NCI-H226 (cell line): Measurements from ENCODE around the gene IRX2.

Source experiments
- DNase-seq: peaks from one replicate; pipeline ENCODE4 v3.0.0-alpha.2; 2015

The IRX2 gene

GRCh38 chr5:2755681-2756171, 4.2 kb upstream of the IRX2 start:
- no peak for DNase-seq

DNA sequence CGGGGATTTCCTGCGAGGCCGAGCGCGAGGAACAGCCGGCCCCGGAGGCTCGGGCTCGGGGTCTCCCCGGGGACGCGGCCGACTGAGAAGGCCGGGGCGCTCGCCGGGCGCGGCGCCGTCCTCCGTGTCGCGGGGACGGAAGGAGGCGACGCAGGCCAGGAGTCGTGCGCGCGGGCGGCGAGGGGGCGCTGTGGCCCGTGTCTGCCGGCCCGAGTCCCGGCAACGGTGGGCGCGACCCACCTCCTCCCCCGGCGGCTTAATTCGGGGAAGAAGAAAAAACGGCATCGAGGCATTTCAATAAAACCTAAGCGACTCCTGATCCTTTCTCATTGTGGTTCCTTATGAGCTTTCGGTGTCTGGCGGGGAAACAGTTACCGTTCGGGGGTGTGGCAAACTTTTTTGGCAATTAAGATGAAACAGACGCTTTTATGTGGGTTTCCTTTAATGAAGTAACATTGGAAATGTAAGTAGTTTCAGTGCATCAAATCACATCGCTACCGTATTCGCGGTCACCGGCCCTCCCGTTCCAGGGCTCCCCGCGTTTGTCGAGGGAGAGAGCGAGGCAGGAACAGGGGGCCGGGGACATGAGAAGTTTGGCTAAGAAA, 3.7 kb upstream of the IRX2 start:
- no peak for DNase-seq

DNA sequence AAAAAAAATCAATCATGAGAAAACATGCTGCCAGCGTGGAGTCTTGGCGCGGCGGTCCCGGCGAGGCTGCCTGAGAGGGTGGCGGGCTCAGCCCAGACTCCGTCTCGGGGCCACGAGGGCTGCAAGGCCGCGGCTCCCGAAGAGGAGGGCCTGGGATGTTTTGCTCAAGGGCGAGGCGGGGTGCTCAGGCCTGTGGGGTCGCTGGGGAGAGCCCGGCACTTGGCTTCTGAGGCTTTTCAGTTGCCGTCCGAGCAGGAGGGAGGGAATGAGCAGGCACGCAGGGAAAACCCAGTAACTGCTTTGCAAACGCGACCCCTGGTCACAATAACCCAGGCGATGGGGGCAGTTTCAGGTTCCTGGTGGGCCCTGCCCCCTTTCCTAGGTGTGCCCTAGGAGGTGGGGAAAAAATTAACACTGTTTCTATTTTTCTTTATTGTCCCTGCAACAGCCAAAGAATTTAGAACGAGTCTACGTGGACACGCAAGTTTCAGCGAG, 3.2 kb upstream of the IRX2 start:
- DNase-seq: no peak

GRCh38 chr5:2753452-2754420, 2.3 kb upstream of the IRX2 start:
- no peak for DNase-seq

DNA sequence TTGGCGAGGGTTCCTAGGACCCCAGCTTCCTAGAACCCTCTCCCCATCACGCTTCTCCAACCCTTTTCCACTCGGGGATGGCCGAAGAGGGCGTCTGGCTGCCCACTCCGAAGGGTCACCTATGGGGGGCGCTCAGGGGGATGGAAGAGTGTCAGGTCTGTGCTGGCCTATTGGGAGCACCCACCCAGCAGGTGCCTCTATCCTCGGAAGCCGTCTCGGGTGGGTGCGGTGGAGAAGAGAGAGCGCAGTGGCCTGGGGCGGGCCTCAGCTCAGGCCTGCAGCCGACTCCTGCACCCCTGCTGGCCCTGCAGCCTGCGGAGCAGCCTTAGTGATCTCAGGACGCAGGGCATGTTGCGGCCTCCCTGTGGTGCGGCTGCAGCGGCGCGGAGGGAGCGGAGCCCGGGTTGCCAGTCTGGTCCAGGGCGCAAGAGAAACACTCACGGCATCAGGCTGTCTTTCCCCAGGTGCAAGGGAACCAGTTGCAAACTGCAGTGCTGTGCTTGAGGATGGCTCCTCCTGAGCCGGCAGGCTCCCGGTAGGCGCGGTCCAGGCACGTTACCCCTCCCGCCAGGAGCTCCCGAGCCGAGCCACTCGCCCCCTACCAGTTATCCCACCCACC, 1.5 kb upstream of the IRX2 start:
- DNase-seq: no peak

DNA sequence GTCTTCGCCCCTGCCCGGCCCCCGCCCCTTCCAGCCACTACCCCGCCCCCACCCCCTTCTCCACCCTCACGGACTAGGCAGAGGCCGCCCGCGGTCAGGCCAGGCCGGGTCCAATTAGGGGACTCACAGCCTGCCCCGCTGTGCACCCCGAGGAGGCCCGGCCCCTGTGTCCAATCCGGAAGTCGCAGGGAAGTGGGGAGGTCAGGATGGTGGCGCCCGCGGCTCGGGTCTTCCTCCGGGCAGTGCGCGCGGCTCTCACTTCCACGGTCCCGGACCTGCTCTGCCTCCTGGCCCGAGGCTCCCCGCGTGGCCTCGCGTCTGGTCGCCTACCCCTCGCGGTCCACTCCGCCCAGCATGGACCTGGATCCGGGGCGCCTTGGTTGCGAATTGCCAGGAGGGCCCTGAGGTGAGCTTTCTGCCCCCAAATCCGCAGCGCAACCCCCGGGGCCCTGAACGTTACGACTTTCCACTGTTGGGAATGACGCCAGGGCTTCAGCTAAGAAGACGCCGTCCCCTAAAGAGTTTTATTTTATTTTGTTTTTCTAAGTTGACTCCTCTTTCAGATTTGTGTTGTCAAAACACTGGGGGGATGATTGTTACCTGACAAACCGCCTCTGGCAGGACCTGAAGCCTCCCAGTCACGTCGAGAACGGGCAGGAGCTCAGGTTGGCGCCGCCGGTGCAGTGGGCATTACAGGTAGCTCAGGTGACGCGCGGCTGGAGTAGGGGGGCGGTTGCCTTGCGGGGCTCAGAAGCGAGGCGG, 763 bp upstream of the IRX2 start:
- DNase-seq: peak; percentile 48

DNA sequence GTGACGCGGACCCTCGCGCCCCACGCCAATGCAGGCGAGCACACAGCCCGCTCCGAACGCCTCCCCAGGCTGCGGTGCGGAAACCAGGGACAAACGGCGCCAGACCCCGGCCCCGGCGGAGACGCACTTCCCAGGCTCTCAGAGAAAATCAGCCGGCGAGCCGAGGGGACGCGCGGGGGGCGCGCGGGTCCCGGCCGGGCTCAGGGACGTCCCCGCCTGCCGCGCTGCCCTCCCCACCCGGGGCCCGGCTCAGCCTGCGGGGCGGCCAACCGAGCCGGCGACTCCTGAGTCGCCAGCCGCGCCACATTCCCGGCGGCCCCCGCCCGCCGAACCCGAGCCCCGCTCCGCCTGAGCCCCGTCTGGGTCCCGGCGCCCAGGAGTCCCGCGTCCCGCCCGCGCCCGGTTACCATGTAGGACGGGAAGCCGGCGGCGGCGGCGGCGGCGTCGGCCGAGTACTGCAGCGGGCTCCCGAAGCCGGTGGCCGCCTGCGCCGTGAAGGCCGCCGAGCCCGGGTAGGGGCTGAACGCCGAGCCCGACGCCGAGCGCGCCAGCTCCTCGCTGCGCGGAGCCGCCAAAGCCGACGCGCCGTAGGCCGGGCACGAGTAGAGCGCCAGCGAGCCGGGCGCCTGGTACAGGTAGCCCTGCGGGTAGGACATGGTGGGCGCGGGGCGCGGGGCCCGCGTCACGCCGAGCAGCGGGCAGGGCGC, 566 bp downstream of the IRX2 start:
- DNase-seq: no peak

DNA sequence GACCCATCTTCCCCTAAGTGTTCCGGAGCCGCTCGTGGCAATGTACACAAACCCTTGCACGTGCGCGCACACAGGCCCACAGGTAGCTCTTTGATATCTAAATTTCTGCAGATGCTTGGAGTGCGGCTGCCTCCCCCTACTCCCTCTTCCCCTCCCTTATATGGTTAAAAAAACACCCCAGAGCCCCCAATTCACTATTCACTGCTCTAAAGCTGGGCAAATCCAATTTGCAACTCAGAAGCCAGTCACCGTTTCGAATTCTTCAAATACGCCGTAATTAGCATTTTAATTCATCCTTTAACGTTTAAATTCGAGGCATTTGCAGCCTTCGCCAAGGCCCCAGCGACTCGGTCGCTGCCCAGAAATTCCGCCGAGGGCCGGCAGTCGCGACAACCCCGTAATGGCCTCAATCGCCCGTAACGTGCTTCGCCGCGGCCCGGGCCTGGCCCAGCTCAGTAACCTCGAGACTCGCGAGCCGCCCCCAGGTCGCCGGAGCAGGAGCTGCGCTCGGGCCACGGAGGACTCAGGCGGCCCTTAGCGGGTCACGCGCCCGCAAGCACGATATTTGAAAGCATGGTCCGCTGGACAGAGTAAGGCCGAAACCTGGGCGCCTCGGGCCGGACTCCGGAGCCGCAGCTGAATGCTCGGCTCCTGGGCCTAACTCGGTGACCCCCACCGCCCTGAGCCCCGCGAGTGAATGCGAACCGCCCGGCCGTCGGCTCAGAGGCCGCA, 1.3 kb downstream of the IRX2 start:
- no peak for DNase-seq

GRCh38 chr5:2749514-2750025, 1.9 kb downstream of the IRX2 start:
- DNase-seq: no peak

DNA sequence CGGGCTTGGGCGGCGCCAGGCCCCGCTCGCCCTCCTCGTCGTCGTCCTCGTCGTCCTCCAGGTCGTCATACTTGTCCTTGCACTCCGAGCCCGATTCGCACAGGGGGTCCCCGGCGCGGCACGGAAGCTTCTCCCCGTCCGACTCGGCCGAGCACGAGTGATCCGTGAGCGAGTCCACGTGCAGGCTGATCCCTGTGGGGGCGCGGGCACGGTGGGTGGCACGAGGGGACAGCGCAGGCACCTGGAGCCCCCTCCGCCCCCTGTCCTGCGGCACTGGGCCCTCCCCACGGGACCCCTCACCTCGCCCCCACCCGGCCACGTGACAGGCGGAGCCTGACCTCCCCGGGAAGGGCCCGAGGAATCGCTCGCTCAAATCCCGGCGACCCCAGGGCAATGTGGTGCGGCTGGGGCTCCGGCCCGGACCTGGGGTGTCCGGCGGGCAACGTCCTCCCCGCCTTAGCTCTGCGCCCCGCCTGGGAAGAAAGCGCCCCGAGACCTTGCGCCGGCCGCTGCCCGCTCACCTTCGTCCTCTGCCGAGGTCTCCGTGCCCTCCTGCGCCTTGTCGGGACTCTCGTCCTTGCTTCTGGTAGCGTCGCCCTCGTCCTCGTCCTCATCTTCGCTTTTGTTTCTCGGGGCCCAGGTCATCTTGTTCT, 2.5 kb downstream of the IRX2 start:
- DNase-seq: no peak

DNA sequence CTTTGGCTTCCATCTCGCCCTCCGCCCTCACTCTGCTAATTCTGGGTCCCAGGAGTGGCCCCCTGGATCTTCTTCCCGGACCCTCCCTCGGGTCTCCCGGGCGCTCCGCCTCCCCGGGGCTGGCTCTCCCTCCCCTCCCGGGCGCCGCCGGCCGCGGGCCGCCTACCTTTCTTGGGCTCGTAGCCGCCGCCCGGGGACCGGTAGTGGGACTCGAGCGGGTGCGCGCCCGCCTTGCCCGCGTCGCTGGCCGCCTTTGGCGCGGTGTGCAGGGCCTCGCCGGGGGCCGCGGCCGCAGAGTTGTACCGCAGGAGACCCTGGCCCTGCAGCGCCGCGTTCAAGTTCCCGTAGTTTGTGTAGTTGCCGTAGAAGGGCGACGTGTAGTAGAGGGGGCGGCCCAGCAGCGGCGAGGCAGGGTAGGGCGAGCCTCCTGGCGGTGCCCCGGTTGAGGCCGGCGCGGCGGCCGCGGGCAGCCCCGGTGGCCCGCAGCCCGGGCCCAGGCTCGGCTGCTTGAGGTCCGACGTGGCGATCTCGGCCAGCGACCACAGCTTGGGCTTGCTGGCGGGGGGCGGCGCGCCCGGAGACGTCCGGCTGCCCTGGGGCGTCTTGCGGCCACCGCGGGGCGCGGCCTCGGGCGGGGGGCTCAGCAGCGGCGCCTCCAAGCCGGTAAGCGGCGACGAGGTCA, 3.2 kb downstream of the IRX2 start:
- no peak for DNase-seq

- no peak for DNase-seq
Observed at GRCh38 chr5:2747363-2748162, 3.9 kb downstream of the IRX2 start.

- DNase-seq: no peak
Observed at GRCh38 chr5:2746561-2747032, 4.9 kb downstream of the IRX2 start.

DNA sequence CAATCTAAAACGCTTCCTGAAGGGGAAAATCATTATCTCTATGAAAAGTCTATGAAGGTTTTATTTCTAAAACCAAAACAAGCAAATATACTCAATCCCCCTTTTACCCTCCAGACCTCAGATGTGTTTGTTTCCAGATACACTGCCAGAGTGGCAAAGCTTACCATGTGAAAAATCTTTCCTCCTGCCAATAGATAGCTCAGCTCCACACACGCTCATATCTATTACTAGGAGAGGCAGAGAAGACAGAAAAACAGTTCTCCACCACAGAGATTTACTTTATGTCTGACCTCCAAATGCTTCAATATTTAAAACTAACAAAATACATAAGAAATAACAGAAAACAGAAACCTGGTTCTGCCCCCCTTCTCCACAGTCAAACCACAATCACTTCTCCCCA, 7.0 kb downstream of the IRX2 start:
- no peak for DNase-seq

DNA sequence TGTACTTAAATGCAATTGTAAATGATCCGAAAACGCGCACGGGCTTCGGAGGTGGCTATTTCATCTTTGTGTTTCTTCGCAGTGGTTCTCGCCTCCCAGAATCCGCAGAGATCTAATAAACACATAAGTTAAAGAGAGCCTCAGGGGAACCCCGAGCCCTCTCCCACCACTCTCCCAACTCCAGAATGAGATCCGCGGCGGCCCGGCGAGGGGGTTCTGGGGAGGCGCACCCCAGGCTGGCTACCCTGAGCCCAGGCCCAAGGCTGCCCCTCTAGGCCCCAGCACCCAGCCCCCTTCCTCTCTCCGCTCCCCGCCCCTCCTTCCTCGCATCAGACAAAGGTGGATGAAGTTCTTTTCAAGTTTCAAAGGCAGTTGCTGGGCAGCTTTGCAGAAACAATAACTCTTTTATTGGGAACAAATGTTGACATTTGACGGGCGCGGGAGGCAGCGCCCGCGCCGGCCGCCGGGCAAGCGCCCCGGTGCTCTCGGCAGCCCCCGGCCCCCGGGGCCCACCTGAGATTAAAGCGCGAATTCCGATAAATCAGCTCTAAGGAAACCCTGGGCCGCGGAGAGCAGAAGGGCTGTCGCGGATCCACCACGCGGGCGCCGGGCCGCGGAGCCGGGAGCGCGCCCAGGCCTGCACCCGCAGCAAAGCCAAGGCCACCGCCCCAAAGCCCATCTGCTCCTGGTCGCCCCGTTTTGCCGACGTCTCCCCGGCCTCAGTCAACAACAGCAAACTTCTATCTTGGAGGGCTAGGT, 8.4 kb downstream of the IRX2 start:
- no peak for DNase-seq

- no peak for DNase-seq
Observed at GRCh38 chr5:2741956-2742355, 9.5 kb downstream of the IRX2 start.

GRCh38 chr5:2740876-2741555, 10.5 kb downstream of the IRX2 start:
- DNase-seq: no peak
